GM18526 (cell line): Measurements from ENCODE around the gene EFNA5.

Source experiments
- POLR2A ChIP-seq: IDR thresholded peaks from 3 replicates; pipeline ENCODE4 v1.6.1; 2011; ENCODE audit not compliant: insufficient read length; ENCODE audit errors: extremely low read depth

The EFNA5 gene

GRCh38 chr5:107426209-107426608, 244.5 kb downstream of the EFNA5 start:
- TF ChIP-seq POLR2A, result no peak

GRCh38 chr5:107425541-107426031, 245.2 kb downstream of the EFNA5 start:
- no peak for TF ChIP-seq POLR2A

- no peak for TF ChIP-seq POLR2A
These were observed 246.2 kb downstream of the EFNA5 start for GRCh38 chr5:107424491-107424890.

GRCh38 chr5:107422494-107422893, 248.2 kb downstream of the EFNA5 start:
- TF ChIP-seq POLR2A, result no peak

- no peak for TF ChIP-seq POLR2A
These were observed 251.2 kb downstream of the EFNA5 start for GRCh38 chr5:107419498-107419897.

GRCh38 chr5:107418902-107419301, 251.8 kb downstream of the EFNA5 start:
- TF ChIP-seq POLR2A, result no peak

- TF ChIP-seq POLR2A, result no peak
These were observed 252.7 kb downstream of the EFNA5 start for GRCh38 chr5:107418071-107418470.

- no peak for TF ChIP-seq POLR2A
These were observed 255.0 kb downstream of the EFNA5 start for GRCh38 chr5:107415762-107416161.

GRCh38 chr5:107414802-107415201, 255.9 kb downstream of the EFNA5 start:
- no peak for TF ChIP-seq POLR2A

- TF ChIP-seq POLR2A, result no peak
These were observed 257.0 kb downstream of the EFNA5 start for GRCh38 chr5:107413754-107414153.

- TF ChIP-seq POLR2A, result no peak
These were observed 262.2 kb downstream of the EFNA5 start for GRCh38 chr5:107408564-107408963.

GRCh38 chr5:107407713-107408298, 262.9 kb downstream of the EFNA5 start:
- TF ChIP-seq POLR2A, result no peak

GRCh38 chr5:107404595-107405374, 266.0 kb downstream of the EFNA5 start:
- TF ChIP-seq POLR2A, result no peak

GRCh38 chr5:107403228-107403953, 267.3 kb downstream of the EFNA5 start:
- no peak for TF ChIP-seq POLR2A

- TF ChIP-seq POLR2A, result no peak
These were observed 268.1 kb downstream of the EFNA5 start for GRCh38 chr5:107402434-107403227.
